Measurements from ENCODE around the gene DEAF1. TPM values are rescaled to one million over a fixed set of nuclear protein-coding genes. Genes with fewer than 3 reads are reported as not detected.

Gene DEAF1
- total RNA-seq, 1 experiment from 2014 or later = 33.9 TPM

DNA sequence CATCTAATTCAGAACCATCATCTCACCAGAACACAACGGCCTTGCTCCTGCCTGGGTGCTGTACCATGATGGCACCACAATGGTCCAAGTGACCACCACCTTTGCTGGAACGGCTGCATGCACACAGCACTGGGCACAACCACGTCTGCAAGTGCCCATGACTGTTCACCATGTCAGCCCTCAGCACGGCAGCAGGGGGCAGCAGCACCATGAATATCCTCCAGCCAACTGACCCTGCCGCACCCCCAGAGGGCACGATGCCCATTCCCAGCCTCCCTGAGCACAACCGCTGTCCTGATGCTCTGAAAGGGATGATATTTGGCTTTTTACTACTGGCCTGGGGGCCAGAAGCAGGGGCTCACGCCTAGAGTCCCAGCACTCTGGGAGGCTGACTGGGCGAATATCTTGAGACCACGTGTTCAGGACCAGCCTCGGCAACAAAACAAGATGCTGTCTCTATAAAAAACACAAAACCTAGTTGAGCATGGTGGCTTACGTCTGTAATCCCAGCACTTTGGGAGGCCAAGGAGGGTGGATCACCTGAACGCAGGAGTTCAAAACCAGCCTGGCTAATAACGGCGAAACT is 32.2 kb downstream of the DEAF1 start:
- Histone ChIP-seq H3K27me3 (ENCODE audit: insufficient read depth, low read length) (no peaks in the 10 kb centered on the region), H3K4me1 (ENCODE audit: control insufficient read depth in 1 of 2, insufficient read depth in 2 of 2, low read length in 2 of 2) (no peaks in the 10 kb centered on the region), H3K9me2 (ENCODE audit: insufficient read depth) (no peaks in the 10 kb centered on the region), H3K27ac (ENCODE audit: low read depth, low read length) (no peak overlapping the region), H3K4me3 (replicated peaks in 1 of 2; ENCODE audit: low read depth in 1 of 2, low read length in 2 of 2) (no peak overlapping the region), H3K36me3 (ENCODE audit: control insufficient read depth in 1 of 2, insufficient read depth in 2 of 2, low read length in 2 of 2) (peaks cover 0 to 2% of the 10 kb centered on the region in 2 experiments; a peak in 1 of 4 replicates), H3K9ac (ENCODE audit: low read length) (no peak overlapping the region), H2AFZ (ENCODE audit: low read depth, low read length, poor library complexity, severe bottlenecking) (no peak overlapping the region), H3K79me2 (ENCODE audit: insufficient read depth, low read length) (peaks cover 3% of the 10 kb centered on the region; the same call in 1 of the 2 replicates), H3K4me2 (ENCODE audit: low read length) (no peak overlapping the region), H4K20me1 (ENCODE audit: insufficient read depth) (no peaks in the 10 kb centered on the region), H3K9me3 (ENCODE audit: control insufficient read depth in 1 of 2, insufficient read depth in 1 of 2, low read depth in 1 of 2, low read length in 2 of 2) (no peaks in the 10 kb centered on the region)
- peak; percentile 98 for ATAC-seq
- ChIA-PET RAD21 (ENCODE audit: low non-redundant PET in 1 of 2, low total read pairs in 2 of 2, uncharacterized antibody in 2 of 2, unreplicated experiment in 2 of 2) (no interaction called here), CTCF (interaction anchor here (1.1 kb wide), 1 partner anchor 59 kb away, joined by 4 read pairs; no protein-coding TSS in a partner anchor), POLR2A (no interaction called here)
- peak; percentile 48 for DNase-seq (ENCODE audit: low read depth, low spot score)
- intact Hi-C loops (cut with micrococcal nuclease) = loop anchor here (1.0 kb wide), 2 partner anchors 61 to 103 kb away; no protein-coding TSS in a partner anchor
- BruUV-seq (replicated peaks) = no TSS peak
- TF ChIP-seq CEBPB (IDR thresholded peaks at IDR 0.05; ENCODE audit: low read depth) (no peak), RAD21 (IDR thresholded peaks at IDR 0.05; ENCODE audit: low read depth) (peak; percentile 89)
- TF ChIP-seq, protein P1, sequence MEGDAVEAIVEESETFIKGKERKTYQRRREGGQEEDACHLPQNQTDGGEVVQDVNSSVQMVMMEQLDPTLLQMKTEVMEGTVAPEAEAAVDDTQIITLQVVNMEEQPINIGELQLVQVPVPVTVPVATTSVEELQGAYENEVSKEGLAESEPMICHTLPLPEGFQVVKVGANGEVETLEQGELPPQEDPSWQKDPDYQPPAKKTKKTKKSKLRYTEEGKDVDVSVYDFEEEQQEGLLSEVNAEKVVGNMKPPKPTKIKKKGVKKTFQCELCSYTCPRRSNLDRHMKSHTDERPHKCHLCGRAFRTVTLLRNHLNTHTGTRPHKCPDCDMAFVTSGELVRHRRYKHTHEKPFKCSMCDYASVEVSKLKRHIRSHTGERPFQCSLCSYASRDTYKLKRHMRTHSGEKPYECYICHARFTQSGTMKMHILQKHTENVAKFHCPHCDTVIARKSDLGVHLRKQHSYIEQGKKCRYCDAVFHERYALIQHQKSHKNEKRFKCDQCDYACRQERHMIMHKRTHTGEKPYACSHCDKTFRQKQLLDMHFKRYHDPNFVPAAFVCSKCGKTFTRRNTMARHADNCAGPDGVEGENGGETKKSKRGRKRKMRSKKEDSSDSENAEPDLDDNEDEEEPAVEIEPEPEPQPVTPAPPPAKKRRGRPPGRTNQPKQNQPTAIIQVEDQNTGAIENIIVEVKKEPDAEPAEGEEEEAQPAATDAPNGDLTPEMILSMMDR (IDR thresholded peaks at IDR 0.05 in 2 of 3, conservative IDR thresholded peaks at IDR 0.05 in 1 of 3; ENCODE audit: borderline replicate concordance in 1 of 3, insufficient read depth in 1 of 3, low read depth in 2 of 3, low read length in 2 of 3) = peak; percentile 85 to 90 (median 88)

DNA sequence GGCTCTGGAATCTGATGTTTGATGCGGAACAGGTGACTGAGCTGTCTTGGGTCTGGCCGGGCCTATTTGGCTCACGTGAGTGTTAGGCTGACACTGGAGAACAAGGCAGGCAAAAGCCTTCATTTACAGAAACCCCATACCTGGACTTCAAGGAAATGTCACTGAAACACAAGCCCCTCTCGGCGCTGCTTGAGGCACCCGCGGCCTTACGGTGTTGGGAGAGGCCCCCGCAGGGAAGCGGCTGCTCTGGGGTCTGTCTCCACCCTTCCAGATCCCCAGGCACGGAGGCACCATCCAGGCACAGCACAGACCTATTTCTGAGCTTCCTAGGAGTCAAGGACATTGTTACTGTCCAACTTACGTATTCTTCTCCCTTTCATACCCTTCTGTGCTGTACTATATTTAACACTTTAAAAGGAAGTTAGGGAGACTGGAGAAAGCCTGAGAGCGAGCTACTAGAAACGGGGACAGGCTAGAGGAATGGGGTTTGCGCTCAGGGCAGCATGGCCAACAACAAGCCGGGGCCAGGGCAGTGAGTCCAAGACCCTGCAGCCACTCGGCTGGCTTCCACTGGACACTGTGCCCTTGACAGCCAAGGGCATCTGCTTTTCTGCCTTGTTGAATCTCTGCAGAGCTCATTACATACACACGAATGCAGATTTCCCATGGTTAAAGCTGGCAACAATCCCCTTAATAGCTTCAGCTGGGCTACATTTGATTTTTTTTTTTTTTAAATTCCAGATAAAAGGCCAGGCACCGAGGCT is 34.2 kb downstream of the DEAF1 start:
- intact Hi-C loops (cut with micrococcal nuclease) = no loop called here
- CTCF ChIA-PET = no interaction called here
- Histone ChIP-seq H3K9me2 (ENCODE audit: insufficient read depth) (no peaks in the 10 kb centered on the region), H3K27me3 (ENCODE audit: insufficient read depth, low read length) (no peaks in the 10 kb centered on the region), H3K4me3 (replicated peaks in 1 of 2; ENCODE audit: low read depth in 1 of 2, low read length in 2 of 2) (no peak overlapping the region), H3K9ac (ENCODE audit: low read length) (no peak overlapping the region), H3K36me3 (ENCODE audit: control insufficient read depth in 1 of 2, insufficient read depth in 2 of 2, low read length in 2 of 2) (peaks cover 0 to 2% of the 10 kb centered on the region in 2 experiments; a peak in 1 of 4 replicates), H3K9me3 (ENCODE audit: control insufficient read depth in 1 of 2, insufficient read depth in 1 of 2, low read depth in 1 of 2, low read length in 2 of 2) (no peaks in the 10 kb centered on the region), H3K4me1 (ENCODE audit: control insufficient read depth in 1 of 2, insufficient read depth in 2 of 2, low read length in 2 of 2) (no peaks in the 10 kb centered on the region), H3K27ac (ENCODE audit: low read depth, low read length) (no peak overlapping the region), H2AFZ (ENCODE audit: low read depth, low read length, poor library complexity, severe bottlenecking) (no peak overlapping the region), H3K79me2 (ENCODE audit: insufficient read depth, low read length) (peaks cover 3% of the 10 kb centered on the region; the same call in 1 of the 2 replicates), H3K4me2 (ENCODE audit: low read length) (no peak overlapping the region), H4K20me1 (ENCODE audit: insufficient read depth) (no peaks in the 10 kb centered on the region)
- POLR2A ChIA-PET = no interaction called here
- ATAC-seq (no peak), DNase-seq (ENCODE audit: low read depth, low spot score) (no peak)
- RAD21 ChIA-PET (ENCODE audit: low non-redundant PET in 1 of 2, low total read pairs in 2 of 2, uncharacterized antibody in 2 of 2, unreplicated experiment in 2 of 2) = no interaction called here
- no TSS peak for BruUV-seq (replicated peaks)
- no peak for TF ChIP-seq JUND (IDR thresholded peaks at IDR 0.05)
- TF ChIP-seq FOSL1 (IDR thresholded peaks at IDR 0.05; ENCODE audit: low read depth) = no peak
- no peak for TF ChIP-seq ZNF274 (IDR thresholded peaks at IDR 0.05; ENCODE audit: low read depth, low read length)
- TF ChIP-seq SRF (IDR thresholded peaks at IDR 0.05; ENCODE audit: low read depth) = no peak
- TF ChIP-seq, protein P2, sequence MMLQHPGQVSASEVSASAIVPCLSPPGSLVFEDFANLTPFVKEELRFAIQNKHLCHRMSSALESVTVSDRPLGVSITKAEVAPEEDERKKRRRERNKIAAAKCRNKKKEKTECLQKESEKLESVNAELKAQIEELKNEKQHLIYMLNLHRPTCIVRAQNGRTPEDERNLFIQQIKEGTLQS (IDR thresholded peaks at IDR 0.05) = no peak
- no peak for TF ChIP-seq CEBPB (IDR thresholded peaks at IDR 0.05; ENCODE audit: low read depth)
- TF ChIP-seq, protein P1 (IDR thresholded peaks at IDR 0.05 in 2 of 3, conservative IDR thresholded peaks at IDR 0.05 in 1 of 3; ENCODE audit: borderline replicate concordance in 1 of 3, insufficient read depth in 1 of 3, low read depth in 2 of 3, low read length in 2 of 3) = no peak
- TF ChIP-seq EZH2phosphoT487 (IDR thresholded peaks at IDR 0.05; ENCODE audit: borderline replicate concordance) = no peak
- TF ChIP-seq POLR2A (IDR thresholded peaks at IDR 0.05; ENCODE audit: borderline replicate concordance, extremely low read depth, insufficient read depth, insufficient read length) = no peak

Data from HCT116 (cell line).